ENCODE measurements around the gene TMEM14C.

The TMEM14C gene

DNA sequence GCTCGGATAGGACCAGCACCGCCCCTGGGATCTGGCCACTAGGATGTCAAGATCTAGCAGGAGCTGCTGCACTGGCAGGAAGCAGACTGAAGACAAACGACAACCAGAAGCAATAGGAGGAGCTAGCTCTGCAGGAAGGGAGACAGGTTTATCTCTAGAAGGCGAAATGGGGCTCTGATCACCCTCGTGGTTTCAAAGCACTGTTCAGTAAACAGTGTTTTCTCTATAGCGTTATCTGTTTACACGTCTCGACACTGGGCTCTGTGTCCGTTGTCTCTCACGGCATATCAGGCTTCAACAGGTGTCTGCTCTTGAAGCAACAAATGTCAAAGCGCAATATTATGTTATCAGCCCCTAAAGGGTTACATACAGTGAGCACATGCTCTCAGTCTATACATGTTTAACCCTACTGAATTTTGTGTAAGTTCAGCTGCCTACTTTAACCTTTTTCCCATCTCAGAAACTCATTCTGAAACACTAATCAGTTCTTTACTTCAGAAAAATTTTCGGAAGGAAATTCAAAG is 48.6 kb downstream of the TMEM14C start:
- DNase-seq = no peak

DNA sequence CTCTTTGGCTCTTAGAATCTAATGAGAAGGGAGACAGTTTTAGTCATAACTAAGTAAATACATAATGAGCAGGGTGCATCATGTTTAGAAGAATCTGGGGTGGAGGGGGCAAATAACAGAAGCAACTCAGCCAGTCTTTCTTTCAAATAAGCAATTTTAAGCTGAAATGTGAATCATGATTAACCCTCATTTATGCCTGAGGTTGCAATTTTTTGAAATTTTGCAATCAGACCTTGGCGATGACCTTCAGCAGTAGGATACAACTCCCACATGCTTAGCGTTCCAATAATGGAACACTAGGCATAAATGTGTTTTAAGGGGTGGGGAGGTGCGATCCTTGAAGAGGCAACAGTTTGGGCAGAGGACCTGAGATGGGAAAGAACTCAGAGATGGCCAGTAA is 55.4 kb downstream of the TMEM14C start:
- DNase-seq = no peak

DNA sequence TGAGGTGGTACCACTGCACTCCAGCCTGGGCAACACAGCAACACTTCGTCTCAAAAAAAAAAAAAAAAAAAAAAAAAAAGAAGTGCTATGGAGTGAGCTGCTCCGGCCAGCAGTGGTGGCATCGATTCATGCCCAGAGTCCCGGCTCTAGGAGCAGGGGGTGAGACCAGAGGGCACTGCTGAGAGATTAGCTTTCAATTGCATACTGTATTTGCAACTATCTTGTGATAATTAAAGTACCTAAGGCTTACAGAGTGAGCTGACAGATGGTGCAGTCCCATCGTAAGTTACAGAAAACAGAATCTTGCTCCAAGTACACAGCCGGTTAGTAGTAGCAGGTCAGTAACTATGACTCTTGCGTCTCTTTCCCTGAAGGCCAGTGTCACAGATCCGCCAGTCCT is 56.2 kb downstream of the TMEM14C start:
- DNase-seq = no peak

Data from CD4-positive, alpha-beta T cell treated with Interleukin-21 for 1 hour (primary cell).